Glomerular visceral epithelial cell (primary cell): ENCODE measurements around the gene TSPAN4.

ENCODE experiments used
- DNase-seq: peaks from one replicate; pipeline ENCODE4 v3.0.0-alpha.2; 2016; ENCODE audit errors: extremely low spot score

Gene TSPAN4

GRCh38 chr11:911031-911889 lies 68.6 kb downstream of the TSPAN4 start:
- peak; percentile 73 for DNase-seq

GRCh38 chr11:911890-912219 lies 69.2 kb downstream of the TSPAN4 start:
- DNase-seq, result no peak

GRCh38 chr11:912266-912665 lies 69.6 kb downstream of the TSPAN4 start:
- no peak for DNase-seq

GRCh38 chr11:913043-913442 lies 70.4 kb downstream of the TSPAN4 start:
- DNase-seq, result no peak

GRCh38 chr11:914204-914603 lies 71.6 kb downstream of the TSPAN4 start:
- DNase-seq, result no peak

GRCh38 chr11:914747-915501 lies 72.3 kb downstream of the TSPAN4 start:
- no peak for DNase-seq
